Fibroblast of skin of right quadriceps (primary cell): Measurements from ENCODE around the gene ITGBL1.

Experiments
- DNase-seq: peaks from one replicate; pipeline ENCODE4 v3.0.0-alpha.2; 2013

The ITGBL1 gene

GRCh38 chr13:101763191-101763590, 310.7 kb downstream of the ITGBL1 start:
- peak; percentile 2 for DNase-seq
